ENCODE results near the gene GVQW3. TPM values are rescaled to one million over a fixed set of nuclear protein-coding genes. Genes with fewer than 3 reads are reported as not detected.

GVQW3 gene
- total RNA-seq, 1 donor from 2014 or later, result 5.7 TPM

DNA sequence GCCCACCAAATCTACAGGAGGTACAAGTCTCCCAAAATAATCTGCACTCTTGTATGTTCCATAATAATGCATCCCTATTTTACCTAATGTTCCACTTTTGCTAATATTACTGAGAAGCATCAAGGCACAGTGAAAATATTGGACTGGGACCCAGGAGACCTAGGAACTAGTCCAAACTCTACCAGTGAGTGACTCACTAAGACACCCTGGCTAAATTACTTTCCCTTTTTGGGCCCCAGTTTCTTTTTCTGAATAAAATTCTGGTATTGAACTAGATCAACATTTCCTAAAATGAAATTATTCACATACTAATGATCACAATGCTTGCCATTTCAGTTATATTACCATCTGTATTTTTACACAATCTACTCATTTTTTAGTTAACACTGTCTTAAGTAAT lies 19.7 kb upstream of the GVQW3 start:
- no peaks in the 10 kb centered on the region for H3K27me3 ChIP-seq (ENCODE audit: control insufficient read depth in 3 of 3, insufficient read depth in 3 of 3, low read length in 3 of 3)
- peaks cover 0 to 9% (median 0%) of the 10 kb centered on the region in 3 donors for H3K4me1 ChIP-seq (ENCODE audit: control insufficient read depth in 3 of 3, insufficient read depth in 3 of 3, low read length in 3 of 3)
- H3K4me3 ChIP-seq (ENCODE audit: low read length in 3 of 3), result no peak overlapping the region
- no peaks in the 10 kb centered on the region for H3K9me3 ChIP-seq (ENCODE audit: control insufficient read depth in 3 of 3, low read length in 3 of 3)
- H3K9ac ChIP-seq (ENCODE audit: low read depth in 1 of 3, low read length in 3 of 3), result no peak overlapping the region
- H3K27ac ChIP-seq (ENCODE audit: low read depth, low read length), result no peak overlapping the region
- H3K36me3 ChIP-seq (ENCODE audit: control insufficient read depth in 3 of 3, insufficient read depth in 3 of 3, low read length in 3 of 3), result peaks cover 0 to 7% (median 5%) of the 10 kb centered on the region in 3 donors

DNA sequence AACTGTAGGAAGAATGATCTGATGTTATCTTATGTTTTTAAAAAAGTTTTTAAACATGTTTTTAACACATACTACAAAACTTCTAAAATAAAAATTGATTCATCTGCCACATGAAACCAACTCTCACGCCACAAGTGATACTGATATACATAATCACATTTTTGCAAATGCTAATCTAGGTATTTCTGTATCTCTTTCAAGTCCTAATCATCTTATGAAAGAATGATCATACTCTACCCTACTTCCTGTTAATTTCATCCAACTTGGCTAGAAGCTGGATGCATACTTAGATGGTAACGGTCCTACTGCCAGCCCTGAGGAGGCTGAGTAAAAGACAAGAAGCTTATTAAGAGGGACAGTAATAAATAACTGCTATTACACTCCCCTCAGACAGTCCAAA lies 19.3 kb upstream of the GVQW3 start:
- H3K27ac ChIP-seq (ENCODE audit: low read depth, low read length), result no peak overlapping the region
- no peak overlapping the region for H3K4me3 ChIP-seq (ENCODE audit: low read length in 3 of 3)
- no peak overlapping the region for H3K9ac ChIP-seq (ENCODE audit: low read depth in 1 of 3, low read length in 3 of 3)
- H3K36me3 ChIP-seq (ENCODE audit: control insufficient read depth in 3 of 3, insufficient read depth in 3 of 3, low read length in 3 of 3), result peaks cover 0 to 7% (median 5%) of the 10 kb centered on the region in 3 donors
- H3K9me3 ChIP-seq (ENCODE audit: control insufficient read depth in 3 of 3, low read length in 3 of 3), result no peaks in the 10 kb centered on the region
- peaks cover 0 to 9% (median 2%) of the 10 kb centered on the region in 3 donors for H3K4me1 ChIP-seq (ENCODE audit: control insufficient read depth in 3 of 3, insufficient read depth in 3 of 3, low read length in 3 of 3)
- no peaks in the 10 kb centered on the region for H3K27me3 ChIP-seq (ENCODE audit: control insufficient read depth in 3 of 3, insufficient read depth in 3 of 3, low read length in 3 of 3)

DNA sequence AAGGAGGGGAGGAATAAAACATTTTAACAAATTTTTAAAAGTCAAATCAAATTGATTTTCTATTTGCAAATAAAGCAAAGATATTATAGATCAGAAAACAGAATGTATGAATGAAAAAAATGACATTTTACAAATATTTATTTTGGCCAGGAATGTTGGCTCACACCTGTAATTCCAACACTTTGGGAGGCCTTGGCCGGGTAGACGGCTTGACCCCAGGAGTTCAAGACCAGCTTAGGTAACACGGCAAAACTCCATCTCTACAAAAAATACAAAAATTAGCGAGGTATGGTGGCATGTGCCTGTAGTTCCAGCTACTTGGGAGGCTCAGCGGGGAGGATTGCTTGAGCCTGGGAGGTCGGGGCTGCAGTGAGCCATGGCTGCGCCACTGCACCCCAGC lies 18.4 kb upstream of the GVQW3 start:
- H3K36me3 ChIP-seq (ENCODE audit: control insufficient read depth in 3 of 3, insufficient read depth in 3 of 3, low read length in 3 of 3), result peaks cover 0 to 7% (median 5%) of the 10 kb centered on the region in 3 donors

DNA sequence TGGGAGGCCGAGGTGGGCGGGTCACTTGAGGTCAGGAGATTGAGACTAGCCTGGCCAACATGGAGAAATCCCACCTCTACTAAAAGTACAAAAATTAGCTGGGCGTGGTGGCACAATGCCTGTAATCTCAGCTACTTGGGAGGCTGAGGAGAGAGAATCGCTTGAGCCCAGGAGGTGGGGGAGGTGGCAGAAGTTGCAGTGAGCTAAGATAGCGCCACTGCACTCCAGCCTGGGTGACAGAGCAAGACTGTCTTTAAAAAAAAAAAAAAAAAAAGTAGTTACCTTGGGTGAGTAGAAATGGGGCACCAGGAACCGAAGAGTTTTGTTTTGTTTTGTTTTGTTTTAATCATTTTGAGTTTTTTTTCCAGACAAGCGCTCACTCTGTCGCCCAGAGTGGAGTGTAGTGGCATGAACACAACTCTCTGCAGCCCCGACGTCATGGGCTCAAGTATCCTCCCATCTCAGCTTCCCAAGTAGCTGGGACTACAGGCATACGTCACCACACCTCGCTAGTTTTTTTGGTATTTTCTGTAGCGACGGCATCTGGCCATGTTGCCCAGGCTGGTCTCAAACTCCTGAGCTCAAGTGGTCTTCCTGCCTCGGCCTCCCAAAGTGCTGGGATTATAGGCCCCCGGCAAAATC lies 16.0 kb upstream of the GVQW3 start:
- Histone ChIP-seq H3K4me1 (ENCODE audit: control insufficient read depth in 3 of 3, insufficient read depth in 3 of 3, low read length in 3 of 3) (peaks cover 4 to 11% (median 9%) of the 10 kb centered on the region in 3 donors), H3K4me3 (ENCODE audit: low read length in 3 of 3) (no peak overlapping the region), H3K27ac (ENCODE audit: low read depth, low read length) (no peak overlapping the region), H3K36me3 (ENCODE audit: control insufficient read depth in 3 of 3, insufficient read depth in 3 of 3, low read length in 3 of 3) (peaks cover 0 to 3% (median 2%) of the 10 kb centered on the region in 3 donors), H3K27me3 (ENCODE audit: control insufficient read depth in 3 of 3, insufficient read depth in 3 of 3, low read length in 3 of 3) (no peaks in the 10 kb centered on the region), H3K9ac (ENCODE audit: low read depth in 1 of 3, low read length in 3 of 3) (no peak overlapping the region), H3K9me3 (ENCODE audit: control insufficient read depth in 3 of 3, low read length in 3 of 3) (no peaks in the 10 kb centered on the region)

More for the DNA sequence above, 18.4 kb upstream of the GVQW3 start:
- no peaks in the 10 kb centered on the region for H3K9me3 ChIP-seq (ENCODE audit: control insufficient read depth in 3 of 3, low read length in 3 of 3)
- H3K9ac ChIP-seq (ENCODE audit: low read depth in 1 of 3, low read length in 3 of 3), result no peak overlapping the region
- no peak overlapping the region for H3K27ac ChIP-seq (ENCODE audit: low read depth, low read length)
- no peaks in the 10 kb centered on the region for H3K27me3 ChIP-seq (ENCODE audit: control insufficient read depth in 3 of 3, insufficient read depth in 3 of 3, low read length in 3 of 3)
- peaks cover 0 to 9% (median 4%) of the 10 kb centered on the region in 3 donors for H3K4me1 ChIP-seq (ENCODE audit: control insufficient read depth in 3 of 3, insufficient read depth in 3 of 3, low read length in 3 of 3)
- H3K4me3 ChIP-seq (ENCODE audit: low read length in 3 of 3), result no peak overlapping the region

DNA sequence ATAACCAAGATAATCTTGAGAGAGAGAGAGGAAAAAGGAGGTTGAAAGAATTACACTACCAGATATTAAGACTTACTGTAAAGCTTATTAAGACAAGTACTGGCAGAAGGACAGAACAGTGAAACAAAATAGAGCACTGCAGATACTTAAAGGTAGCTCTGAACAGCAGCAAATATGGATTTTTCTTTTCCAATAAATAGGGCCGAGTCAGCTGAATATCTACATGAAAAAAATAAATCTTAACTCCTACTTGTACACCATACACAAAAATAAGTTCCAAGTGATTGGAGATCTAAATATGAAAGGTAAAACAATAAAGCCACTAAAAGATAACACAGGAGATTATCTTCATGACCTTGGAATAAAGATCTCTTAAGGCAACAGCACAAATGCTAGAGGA lies 12.6 kb upstream of the GVQW3 start:
- H3K4me3 ChIP-seq (ENCODE audit: low read length in 3 of 3), result no peak overlapping the region
- no peaks in the 10 kb centered on the region for H3K27me3 ChIP-seq (ENCODE audit: control insufficient read depth in 3 of 3, insufficient read depth in 3 of 3, low read length in 3 of 3)
- H3K9me3 ChIP-seq (ENCODE audit: control insufficient read depth in 3 of 3, low read length in 3 of 3), result no peaks in the 10 kb centered on the region
- H3K36me3 ChIP-seq (ENCODE audit: control insufficient read depth in 3 of 3, insufficient read depth in 3 of 3, low read length in 3 of 3), result peaks cover 0 to 2% (median 0%) of the 10 kb centered on the region in 3 donors
- H3K27ac ChIP-seq (ENCODE audit: low read depth, low read length), result no peak overlapping the region
- no peak overlapping the region for H3K9ac ChIP-seq (ENCODE audit: low read depth in 1 of 3, low read length in 3 of 3)
- peaks cover 3 to 17% (median 6%) of the 10 kb centered on the region in 3 donors for H3K4me1 ChIP-seq (ENCODE audit: control insufficient read depth in 3 of 3, insufficient read depth in 3 of 3, low read length in 3 of 3)

DNA sequence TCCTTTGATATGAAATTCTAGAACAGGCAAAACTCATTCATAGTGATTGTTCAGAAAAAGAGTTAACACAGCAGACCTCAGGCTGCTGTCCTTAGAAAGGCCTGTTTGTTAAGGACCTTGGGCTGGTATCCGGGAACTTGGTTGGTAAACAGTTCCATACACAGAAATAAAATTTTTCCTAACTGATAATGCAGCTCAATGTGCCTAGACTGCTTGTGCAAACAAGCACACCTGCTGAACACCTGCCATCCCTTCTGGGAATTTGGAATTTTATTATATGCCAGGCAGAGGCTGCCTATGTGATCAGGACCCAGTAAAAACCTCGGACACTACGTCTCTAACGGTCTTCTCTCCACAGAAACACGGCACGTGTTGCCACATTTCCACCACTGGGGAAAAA lies 11.7 kb upstream of the GVQW3 start:
- no peak overlapping the region for H3K27ac ChIP-seq (ENCODE audit: low read depth, low read length)
- no peaks in the 10 kb centered on the region for H3K9me3 ChIP-seq (ENCODE audit: control insufficient read depth in 3 of 3, low read length in 3 of 3)
- no peaks in the 10 kb centered on the region for H3K27me3 ChIP-seq (ENCODE audit: control insufficient read depth in 3 of 3, insufficient read depth in 3 of 3, low read length in 3 of 3)
- peaks cover 3 to 17% (median 6%) of the 10 kb centered on the region in 3 donors for H3K4me1 ChIP-seq (ENCODE audit: control insufficient read depth in 3 of 3, insufficient read depth in 3 of 3, low read length in 3 of 3)
- no peak overlapping the region for H3K4me3 ChIP-seq (ENCODE audit: low read length in 3 of 3)
- peaks cover 0 to under 1% (median 0%) of the 10 kb centered on the region in 3 donors for H3K36me3 ChIP-seq (ENCODE audit: control insufficient read depth in 3 of 3, insufficient read depth in 3 of 3, low read length in 3 of 3)
- no peak overlapping the region for H3K9ac ChIP-seq (ENCODE audit: low read depth in 1 of 3, low read length in 3 of 3)

DNA sequence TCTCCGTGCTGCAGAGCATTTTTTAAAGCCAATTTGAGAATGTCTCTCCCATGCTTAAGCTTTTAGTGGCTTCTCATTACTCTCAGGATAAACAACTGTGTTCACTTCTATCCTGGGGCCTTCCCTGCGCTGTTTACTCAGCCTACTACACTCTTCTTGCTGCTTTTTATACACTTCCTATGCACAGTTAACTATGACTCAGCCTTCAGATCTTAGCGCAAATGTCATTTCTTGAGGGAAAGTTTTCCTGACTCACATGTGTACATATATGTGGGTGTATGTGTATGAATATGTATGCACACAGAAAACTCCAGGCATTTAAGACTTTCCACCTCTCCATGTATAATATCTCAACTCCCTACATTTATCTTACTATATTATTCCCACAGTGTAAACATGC lies 10.0 kb upstream of the GVQW3 start:
- peaks cover 3 to 17% (median 6%) of the 10 kb centered on the region in 3 donors for H3K4me1 ChIP-seq (ENCODE audit: control insufficient read depth in 3 of 3, insufficient read depth in 3 of 3, low read length in 3 of 3)
- H3K4me3 ChIP-seq (ENCODE audit: low read length in 3 of 3), result no peak overlapping the region
- H3K36me3 ChIP-seq (ENCODE audit: control insufficient read depth in 3 of 3, insufficient read depth in 3 of 3, low read length in 3 of 3), result no peaks in the 10 kb centered on the region
- no peaks in the 10 kb centered on the region for H3K9me3 ChIP-seq (ENCODE audit: control insufficient read depth in 3 of 3, low read length in 3 of 3)
- no peak overlapping the region for H3K9ac ChIP-seq (ENCODE audit: low read depth in 1 of 3, low read length in 3 of 3)
- no peak overlapping the region for H3K27ac ChIP-seq (ENCODE audit: low read depth, low read length)
- no peaks in the 10 kb centered on the region for H3K27me3 ChIP-seq (ENCODE audit: control insufficient read depth in 3 of 3, insufficient read depth in 3 of 3, low read length in 3 of 3)

DNA sequence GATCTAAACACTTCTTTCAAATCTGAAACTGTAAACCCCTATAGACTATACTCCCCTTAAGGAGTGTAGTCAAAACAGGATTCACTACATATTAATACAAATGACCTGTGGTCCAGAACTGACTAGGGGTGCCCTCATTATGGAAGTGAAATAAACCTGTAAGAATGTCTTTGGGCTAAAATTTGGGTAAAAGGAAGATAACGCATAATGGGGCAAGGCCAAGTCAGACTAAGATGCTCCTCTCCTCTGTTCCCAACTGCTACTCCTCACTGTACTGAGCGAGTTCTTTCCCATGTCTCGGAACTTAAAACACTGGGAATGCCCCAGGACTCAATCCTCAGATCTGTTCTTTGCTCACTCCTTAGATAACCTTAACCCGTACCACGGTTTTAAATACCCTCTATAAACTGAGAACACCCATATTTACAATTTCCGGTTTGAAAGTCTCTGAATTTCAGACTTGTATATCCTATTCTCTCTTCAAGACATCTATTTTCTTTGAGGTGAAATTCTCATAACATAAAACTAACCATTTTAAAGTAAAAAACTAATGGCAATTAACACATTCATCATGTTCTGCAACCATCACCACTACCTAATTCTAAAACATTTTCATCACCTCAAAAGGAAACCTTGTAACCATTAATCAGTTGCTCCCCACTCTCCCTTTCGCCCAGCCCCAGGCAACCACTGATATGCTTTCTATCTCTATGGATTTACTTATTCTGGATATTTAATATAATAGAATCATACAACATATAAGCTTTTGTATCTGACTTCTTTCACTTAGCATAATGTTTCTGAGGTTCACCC lies 4.2 kb upstream of the GVQW3 start:
- H3K27ac ChIP-seq (ENCODE audit: low read depth, low read length), result no peak overlapping the region
- H3K4me1 ChIP-seq (ENCODE audit: control insufficient read depth in 3 of 3, insufficient read depth in 3 of 3, low read length in 3 of 3), result peaks cover 17 to 19% (median 19%) of the 10 kb centered on the region in 3 donors
- no peaks in the 10 kb centered on the region for H3K9me3 ChIP-seq (ENCODE audit: control insufficient read depth in 3 of 3, low read length in 3 of 3)
- H3K9ac ChIP-seq (ENCODE audit: low read depth in 1 of 3, low read length in 3 of 3), result no peak overlapping the region
- no peaks in the 10 kb centered on the region for H3K36me3 ChIP-seq (ENCODE audit: control insufficient read depth in 3 of 3, insufficient read depth in 3 of 3, low read length in 3 of 3)
- H3K27me3 ChIP-seq (ENCODE audit: control insufficient read depth in 3 of 3, insufficient read depth in 3 of 3, low read length in 3 of 3), result no peaks in the 10 kb centered on the region
- H3K4me3 ChIP-seq (ENCODE audit: low read length in 3 of 3), result no peak overlapping the region

DNA sequence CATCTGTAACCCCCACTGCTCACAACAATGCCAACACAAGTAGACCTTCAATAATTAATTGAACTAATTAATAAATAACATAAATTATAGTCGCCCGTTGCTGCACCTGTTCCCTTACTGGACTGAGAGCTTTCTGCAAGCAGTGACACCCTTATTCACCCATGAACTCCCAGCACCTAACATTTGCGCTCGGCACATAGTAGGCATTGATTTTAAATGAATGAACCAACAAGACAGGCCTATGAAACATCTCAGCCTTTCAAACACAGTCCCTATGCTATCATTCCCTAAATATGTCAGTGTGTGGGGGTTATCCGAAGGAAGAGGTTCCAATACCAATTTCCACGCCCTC lies 1.3 kb upstream of the GVQW3 start:
- Histone ChIP-seq H3K9me3 (ENCODE audit: control insufficient read depth in 3 of 3, low read length in 3 of 3) (no peaks in the 10 kb centered on the region), H3K9ac (ENCODE audit: low read depth in 1 of 3, low read length in 3 of 3) (peak overlapping the region; percentile 82 to 91 (median 84)), H3K36me3 (ENCODE audit: control insufficient read depth in 3 of 3, insufficient read depth in 3 of 3, low read length in 3 of 3) (peaks cover 0 to 1% (median 0%) of the 10 kb centered on the region in 3 donors), H3K4me3 (ENCODE audit: low read length in 3 of 3) (peak overlapping the region; percentile 71 to 96 (median 88)), H3K4me1 (ENCODE audit: control insufficient read depth in 3 of 3, insufficient read depth in 3 of 3, low read length in 3 of 3) (peaks cover 26 to 33% (median 32%) of the 10 kb centered on the region in 3 donors), H3K27me3 (ENCODE audit: control insufficient read depth in 3 of 3, insufficient read depth in 3 of 3, low read length in 3 of 3) (no peaks in the 10 kb centered on the region), H3K27ac (ENCODE audit: low read depth, low read length) (peak overlapping the region; percentile 76)

Measured in skeletal muscle tissue (tissue), 4 donors.